H9 (cell line): ENCODE data around the gene PNLDC1. TPM values are rescaled to one million over a fixed set of nuclear protein-coding genes. Genes with fewer than 3 reads are reported as not detected.

Experiments used
- DNase-seq: peaks from one replicate; pipeline ENCODE4 v3.0.0-alpha.2; 2017
- H2AFZ ChIP-seq: one replicate; pipeline ENCODE4 v1.6.1; 2013; ENCODE audit warnings: mild to moderate bottlenecking, low read length, control low read depth, moderate library complexity
- H2AK5ac ChIP-seq: 2 replicates; pipeline ENCODE4 v1.6.1; 2013; ENCODE audit warnings: low read length, control low read depth, mixed read lengths; ENCODE audit not compliant: insufficient read length
- H2BK120ac ChIP-seq: one replicate; pipeline ENCODE4 v1.6.1; 2013; ENCODE audit warnings: low read depth, mild to moderate bottlenecking, low read length, control low read depth, inconsistent platforms; ENCODE audit not compliant: poor library complexity, severe bottlenecking
- H2BK12ac ChIP-seq: 2 replicates; pipeline ENCODE4 v1.6.1; 2013; ENCODE audit warnings: low read length, control low read depth, mixed read lengths, low read depth; ENCODE audit not compliant: insufficient read length
- H2BK15ac ChIP-seq: 2 replicates; pipeline ENCODE4 v1.6.1; 2013; ENCODE audit warnings: low read depth, low read length, control low read depth
- H2BK20ac ChIP-seq: one replicate; pipeline ENCODE4 v1.6.1; 2013; ENCODE audit warnings: low read depth, mild to moderate bottlenecking, low read length, control low read depth, inconsistent platforms; ENCODE audit not compliant: poor library complexity, severe bottlenecking
- H2BK5ac ChIP-seq: 2 replicates; pipeline ENCODE4 v1.6.1; 2013; ENCODE audit warnings: low read length, control low read depth, mixed read lengths; ENCODE audit not compliant: insufficient read length
- H3K14ac ChIP-seq: 2 replicates; pipeline ENCODE4 v1.6.1; 2013; ENCODE audit warnings: low read length, control low read depth; ENCODE audit not compliant: insufficient read depth
- H3K18ac ChIP-seq: 2 replicates; pipeline ENCODE4 v1.6.1; 2013; ENCODE audit warnings: low read depth, mild to moderate bottlenecking, mixed read lengths, low read length, control low read depth; ENCODE audit not compliant: insufficient read length
- H3K23ac ChIP-seq: 2 replicates; pipeline ENCODE4 v1.6.1; 2013; ENCODE audit warnings: low read length, control low read depth, mixed read lengths, low read depth; ENCODE audit not compliant: insufficient read length
- H3K23me2 ChIP-seq: 2 replicates; pipeline ENCODE4 v1.6.1; 2013; ENCODE audit warnings: low read depth, mild to moderate bottlenecking, mixed read lengths, low read length, control low read depth; ENCODE audit not compliant: insufficient read length, poor library complexity, severe bottlenecking
- H3K27ac ChIP-seq: 2 replicates; pipeline ENCODE4 v1.5.1; 2013; ENCODE audit warnings: low read length, control low read depth, mixed read lengths, low read depth; ENCODE audit not compliant: insufficient read length
- H3K27me3 ChIP-seq: 2 replicates; pipeline ENCODE4 v1.6.1; 2013; ENCODE audit warnings: low read length, control low read depth, inconsistent platforms; ENCODE audit not compliant: insufficient read depth
- H3K4ac ChIP-seq: 2 replicates; pipeline ENCODE4 v1.6.1; 2013; ENCODE audit warnings: low read depth, mild to moderate bottlenecking, control low read depth, inconsistent platforms, low read length, moderate library complexity
- H3K4me1 ChIP-seq: 2 replicates; pipeline ENCODE4 v1.6.1; 2013; ENCODE audit warnings: low read length, control low read depth, inconsistent platforms; ENCODE audit not compliant: insufficient read depth
- H3K4me2 ChIP-seq: 2 replicates; pipeline ENCODE4 v1.6.1; 2013; ENCODE audit warnings: low read length, control low read depth, mixed read lengths; ENCODE audit not compliant: insufficient read length, insufficient read depth
- H3K56ac ChIP-seq: 2 replicates; pipeline ENCODE4 v1.6.1; 2013; ENCODE audit warnings: low read depth, mild to moderate bottlenecking, mixed read lengths, low read length, control low read depth; ENCODE audit not compliant: insufficient read length
- H3K79me1 ChIP-seq: 2 replicates; pipeline ENCODE4 v1.6.1; 2013; ENCODE audit warnings: low read depth, mild to moderate bottlenecking, moderate library complexity, low read length, control low read depth, inconsistent platforms; ENCODE audit not compliant: insufficient read depth, poor library complexity, severe bottlenecking
- H3K79me2 ChIP-seq: 2 replicates; pipeline ENCODE4 v1.6.1; 2013; ENCODE audit warnings: low read length, control low read depth, inconsistent platforms; ENCODE audit not compliant: insufficient read depth
- H3K9ac ChIP-seq: 2 replicates; pipeline ENCODE4 v1.6.1; 2013; ENCODE audit warnings: low read length, control low read depth, mixed read lengths; ENCODE audit not compliant: insufficient read length; ENCODE audit errors: extremely low read depth
- H3K9me3 ChIP-seq: one replicate; pipeline ENCODE4 v1.6.1; 2013; ENCODE audit warnings: low read depth, low read length, inconsistent platforms; ENCODE audit not compliant: control insufficient read depth
- H3T11ph ChIP-seq: one replicate; pipeline ENCODE4 v1.6.1; 2013; ENCODE audit warnings: mild to moderate bottlenecking, low read length, control low read depth, inconsistent platforms
- H4K20me1 ChIP-seq: one replicate; pipeline ENCODE4 v1.6.1; 2013; ENCODE audit not compliant: control insufficient read depth, insufficient read length, insufficient read depth
- H4K5ac ChIP-seq: 2 replicates; pipeline ENCODE4 v1.6.1; 2013; ENCODE audit warnings: low read depth, mild to moderate bottlenecking, mixed read lengths, low read length, control low read depth; ENCODE audit not compliant: insufficient read length
- H4K8ac ChIP-seq: replicated peaks from 2 replicates; pipeline ENCODE4 v1.6.1; 2013; ENCODE audit warnings: low read length, control low read depth, mixed read lengths, low read depth; ENCODE audit not compliant: insufficient read length
- H4K91ac ChIP-seq: 2 replicates; pipeline ENCODE4 v1.6.1; 2013; ENCODE audit warnings: low read depth, mild to moderate bottlenecking, moderate library complexity, mixed read lengths, low read length, control low read depth; ENCODE audit not compliant: insufficient read length
- H3K27ac Mint-ChIP-seq, 3 experiments: 2 replicates in 2 of 3; 3 replicates in 1 of 3; pipeline ENCODE4 v1.8.0; 2020 to 2021; ENCODE audit warnings: mixed read lengths in 3 of 3, mild to moderate bottlenecking in 1 of 3, moderate library complexity in 1 of 3
- H3K27me3 Mint-ChIP-seq: 2 replicates; pipeline ENCODE4 v1.8.0; 2021; ENCODE audit warnings: low read depth, mild to moderate bottlenecking, moderate library complexity, mixed read lengths
- H3K36me3 Mint-ChIP-seq, 3 experiments: 2 replicates in 2 of 3; 3 replicates in 1 of 3; pipeline ENCODE4 v1.8.0; 2020 to 2021; ENCODE audit warnings: low read depth in 3 of 3, mixed read lengths in 3 of 3; ENCODE audit not compliant: insufficient read depth in 1 of 3
- H3K4me1 Mint-ChIP-seq, 2 experiments: 2 replicates each; pipeline ENCODE4 v1.8.0; 2020; ENCODE audit warnings: mixed read lengths in 2 of 2
- H3K4me3 Mint-ChIP-seq, 2 experiments: 2 replicates in 1 of 2; 3 replicates in 1 of 2; pipeline ENCODE4 v1.8.0; 2020 to 2021; ENCODE audit warnings: mild to moderate bottlenecking in 2 of 2, mixed read lengths in 2 of 2, moderate library complexity in 1 of 2
- H3K9me3 Mint-ChIP-seq, 2 experiments: 2 replicates in 1 of 2; 3 replicates in 1 of 2; pipeline ENCODE4 v1.8.0; 2020; ENCODE audit warnings: mild to moderate bottlenecking in 2 of 2, mixed read lengths in 2 of 2, moderate library complexity in 1 of 2
- WGBS: extraction: QIAGEN DNeasy Blood & Tissue Kit; methylation state at CpG from one replicate; pipeline ENCODE4 v1.1.7; 2013; ENCODE audit warnings: missing lambda C conversion rate, low lambda C conversion rate, mixed read lengths; ENCODE audit not compliant: insufficient read length; ENCODE audit errors: extremely low coverage; 5-methylcytosine and 5-hydroxymethylcytosine counted together
- total RNA-seq: library from RNA; stranded (reverse); gene quantifications from 2 replicates; pipeline ENCODE4 v1.2.1, GENCODE V29; 2021
- TF ChIP-seq, protein P1 (sequence below): fragments of 200-600 bp; sonication (generic); conservative IDR thresholded peaks from 3 replicates; pipeline ENCODE4 v1.8.0; 2021; ENCODE audit warnings: antibody characterized with exemption, mild to moderate bottlenecking

Gene PNLDC1
- total RNA-seq, 1 experiment from 2014 or later: not detected

DNA sequence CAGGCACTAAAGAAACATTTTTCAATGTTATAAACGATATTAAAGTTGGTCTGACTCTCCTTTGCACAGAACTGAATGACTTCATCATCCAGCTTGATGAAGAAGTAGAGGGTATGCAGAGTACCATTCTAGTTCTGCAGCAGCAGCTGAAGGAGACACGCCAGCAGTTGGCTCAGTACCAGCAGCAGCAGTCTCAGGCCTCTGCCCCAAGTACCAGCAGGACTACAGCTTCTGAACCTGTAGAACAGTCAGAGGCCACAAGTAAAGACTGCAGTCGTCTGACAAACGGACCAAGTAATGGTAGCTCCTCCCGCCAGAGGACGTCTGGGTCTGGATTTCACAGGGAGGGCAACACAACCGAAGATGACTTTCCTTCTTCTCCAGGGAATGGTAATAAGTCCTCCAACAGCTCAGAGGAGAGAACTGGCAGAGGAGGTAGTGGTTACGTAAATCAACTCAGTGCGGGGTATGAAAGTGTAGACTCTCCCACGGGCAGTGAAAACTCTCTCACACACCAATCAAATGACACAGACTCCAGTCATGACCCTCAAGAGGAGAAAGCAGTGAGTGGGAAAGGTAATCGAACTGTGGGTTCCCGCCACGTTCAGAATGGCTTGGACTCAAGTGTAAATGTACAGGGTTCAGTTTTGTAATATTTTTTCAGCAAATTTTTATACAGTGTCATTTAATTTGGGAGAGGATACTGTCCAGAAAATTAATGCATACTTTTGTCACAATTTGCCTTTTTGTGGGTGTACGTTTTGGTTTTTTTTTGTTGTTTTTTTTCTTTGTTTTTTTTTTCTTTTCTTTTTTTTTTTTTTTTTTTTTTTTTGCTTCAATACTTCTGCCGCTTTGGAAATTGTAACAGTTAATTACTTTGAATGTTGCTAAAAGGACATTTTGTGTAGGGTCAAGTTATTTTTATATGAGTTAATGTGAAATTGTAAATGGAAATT, 44.8 kb upstream of the PNLDC1 start:
- H3K79me2 ChIP-seq: no peaks in the 10 kb centered on the region
- H2BK12ac ChIP-seq: no peak overlapping the region
- no peak overlapping the region for H3K9ac ChIP-seq
- no peak overlapping the region for H2BK5ac ChIP-seq
- TF ChIP-seq, protein P1, sequence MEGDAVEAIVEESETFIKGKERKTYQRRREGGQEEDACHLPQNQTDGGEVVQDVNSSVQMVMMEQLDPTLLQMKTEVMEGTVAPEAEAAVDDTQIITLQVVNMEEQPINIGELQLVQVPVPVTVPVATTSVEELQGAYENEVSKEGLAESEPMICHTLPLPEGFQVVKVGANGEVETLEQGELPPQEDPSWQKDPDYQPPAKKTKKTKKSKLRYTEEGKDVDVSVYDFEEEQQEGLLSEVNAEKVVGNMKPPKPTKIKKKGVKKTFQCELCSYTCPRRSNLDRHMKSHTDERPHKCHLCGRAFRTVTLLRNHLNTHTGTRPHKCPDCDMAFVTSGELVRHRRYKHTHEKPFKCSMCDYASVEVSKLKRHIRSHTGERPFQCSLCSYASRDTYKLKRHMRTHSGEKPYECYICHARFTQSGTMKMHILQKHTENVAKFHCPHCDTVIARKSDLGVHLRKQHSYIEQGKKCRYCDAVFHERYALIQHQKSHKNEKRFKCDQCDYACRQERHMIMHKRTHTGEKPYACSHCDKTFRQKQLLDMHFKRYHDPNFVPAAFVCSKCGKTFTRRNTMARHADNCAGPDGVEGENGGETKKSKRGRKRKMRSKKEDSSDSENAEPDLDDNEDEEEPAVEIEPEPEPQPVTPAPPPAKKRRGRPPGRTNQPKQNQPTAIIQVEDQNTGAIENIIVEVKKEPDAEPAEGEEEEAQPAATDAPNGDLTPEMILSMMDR: no peak
- H2AFZ ChIP-seq: no peak overlapping the region
- H3K4ac ChIP-seq: no peak overlapping the region
- H3K14ac ChIP-seq: no peak overlapping the region
- no peaks in the 10 kb centered on the region for H3K4me1 ChIP-seq
- H3K36me3 Mint-ChIP-seq: peaks cover 40 to 80% (median 77%) of the 10 kb centered on the region in 3 experiments
- no peaks in the 10 kb centered on the region for H3K9me3 ChIP-seq
- no peaks in the 10 kb centered on the region for H3K79me1 ChIP-seq
- no peak overlapping the region for H2BK20ac ChIP-seq
- no peak for DNase-seq
- peaks cover 12 to 15% of the 10 kb centered on the region in 2 experiments for H3K4me1 Mint-ChIP-seq
- H3K27me3 ChIP-seq: no peaks in the 10 kb centered on the region
- H4K5ac ChIP-seq: no peak overlapping the region
- H2BK15ac ChIP-seq: no peak overlapping the region
- H3T11ph ChIP-seq: no peak overlapping the region
- H4K20me1 ChIP-seq: no peaks in the 10 kb centered on the region
- no peak overlapping the region for H4K8ac ChIP-seq
- no peaks in the 10 kb centered on the region for H3K27me3 Mint-ChIP-seq
- H3K4me3 Mint-ChIP-seq: no peak overlapping the region
- no peak overlapping the region for H3K23ac ChIP-seq
- H3K23me2 ChIP-seq: no peaks in the 10 kb centered on the region
- no peak overlapping the region for H2AK5ac ChIP-seq
- H2BK120ac ChIP-seq: no peak overlapping the region
- H3K27ac ChIP-seq: no peak overlapping the region
- H3K9me3 Mint-ChIP-seq: no peaks in the 10 kb centered on the region
- no CpG with 5 or more reads among the region's 15 CpGs for WGBS
- H3K4me2 ChIP-seq: no peak overlapping the region
- H3K18ac ChIP-seq: no peak overlapping the region
- H3K27ac Mint-ChIP-seq: peak overlapping the region in 2 of 3 experiments; percentile 7 to 46; a peak in 1 of 7 replicates
- H3K56ac ChIP-seq: no peak overlapping the region
- no peak overlapping the region for H4K91ac ChIP-seq
